ENCODE measurements around the gene PLB1.

Gene PLB1

GRCh38 chr2:28588292-28588670 lies 92.4 kb downstream of the PLB1 start:
- DNase-seq (ENCODE audit: low read depth in 1 of 2, low spot score in 1 of 2), result no peak
- TF ChIP-seq JUND (IDR thresholded peaks at IDR 0.05; ENCODE audit: low read depth), result no peak
- in situ Hi-C loops (cut with HindIII; ENCODE audit: low pct_unique_long_range_greater_than_20kb, low sequenced_read_pairs), result no loop called here

- no peak for DNase-seq (ENCODE audit: low read depth in 1 of 2, low spot score in 1 of 2)
- TF ChIP-seq JUND (IDR thresholded peaks at IDR 0.05; ENCODE audit: low read depth), result no peak
- in situ Hi-C loops (cut with HindIII; ENCODE audit: low pct_unique_long_range_greater_than_20kb, low sequenced_read_pairs), result no loop called here
These were observed 94.0 kb downstream of the PLB1 start for GRCh38 chr2:28589746-28590463.

DNA sequence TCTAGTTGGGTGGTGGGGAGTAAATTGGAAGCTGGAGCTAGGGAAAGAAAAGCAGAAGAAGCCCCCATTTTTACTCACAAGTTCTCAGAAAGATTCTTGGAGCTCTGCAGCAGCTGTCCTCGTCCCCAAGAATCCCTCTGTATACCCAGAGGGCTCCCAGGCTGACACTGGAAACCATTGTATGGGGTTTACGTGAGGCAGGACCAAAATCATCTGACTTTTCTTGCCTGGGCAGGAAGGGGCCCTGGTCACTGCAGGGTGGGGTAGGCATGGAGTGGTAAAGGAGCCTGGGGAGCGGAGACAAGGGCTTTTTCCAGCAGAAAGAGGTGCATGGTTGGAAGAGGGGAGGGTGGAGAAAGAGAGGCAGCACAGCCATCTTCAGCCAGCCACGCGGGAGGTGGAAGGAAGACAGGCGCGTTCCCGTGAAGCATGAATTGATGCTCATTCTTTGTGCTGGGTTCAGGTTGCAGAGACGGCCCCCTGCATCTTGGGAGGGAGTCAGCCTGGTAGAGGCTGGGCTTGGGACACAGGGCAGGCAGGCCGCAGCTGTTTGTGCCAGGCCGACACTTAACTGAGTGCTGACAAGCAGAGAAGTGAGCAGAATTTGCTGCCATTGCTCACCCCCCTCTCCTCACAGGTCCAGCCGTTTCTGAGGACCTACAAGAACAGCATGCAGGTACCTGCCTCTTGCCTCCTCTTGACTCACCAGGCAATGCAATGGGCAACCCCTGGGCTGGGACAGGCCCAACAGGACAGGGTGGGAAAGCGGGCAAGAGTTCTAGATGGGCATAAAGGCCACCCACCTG lies 94.8 kb downstream of the PLB1 start:
- TF ChIP-seq JUND (IDR thresholded peaks at IDR 0.05; ENCODE audit: low read depth), result no peak
- no peak for DNase-seq (ENCODE audit: low read depth in 1 of 2, low spot score in 1 of 2)
- in situ Hi-C loops (cut with HindIII; ENCODE audit: low pct_unique_long_range_greater_than_20kb, low sequenced_read_pairs), result no loop called here

DNA sequence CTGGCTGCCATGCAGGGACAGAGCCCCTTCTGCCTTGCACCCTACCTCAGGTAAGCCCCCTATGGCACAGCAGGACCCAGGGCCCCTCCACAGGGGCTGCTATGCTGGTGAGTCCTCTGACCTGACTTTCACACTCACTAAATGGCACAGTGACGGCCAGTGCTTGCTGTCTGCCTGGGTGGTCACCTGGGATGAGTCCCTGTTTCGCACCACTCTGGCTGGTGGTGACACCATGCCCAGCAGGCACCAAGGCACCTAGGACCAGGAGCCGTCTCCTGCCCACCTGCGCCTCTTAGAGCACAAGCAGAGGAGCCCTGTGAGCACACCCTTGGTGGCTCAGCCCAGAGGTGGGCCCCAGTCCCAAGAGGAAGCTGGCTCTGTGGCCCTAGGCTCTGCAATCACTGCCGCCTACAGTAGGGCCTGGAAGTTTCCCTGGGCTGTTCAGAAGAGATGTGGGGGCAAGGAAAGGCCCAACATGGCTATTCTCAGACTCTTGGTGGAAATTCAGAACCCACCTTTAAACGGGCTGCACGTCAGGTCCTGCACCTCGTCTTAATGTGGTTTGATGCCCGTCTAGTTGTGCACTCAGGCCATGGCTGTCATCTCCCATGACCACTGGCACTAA lies 96.0 kb downstream of the PLB1 start:
- in situ Hi-C loops (cut with HindIII; ENCODE audit: low pct_unique_long_range_greater_than_20kb, low sequenced_read_pairs), result no loop called here
- DNase-seq (ENCODE audit: low read depth in 1 of 2, low spot score in 1 of 2), result no peak
- no peak for TF ChIP-seq JUND (IDR thresholded peaks at IDR 0.05; ENCODE audit: low read depth)

DNA sequence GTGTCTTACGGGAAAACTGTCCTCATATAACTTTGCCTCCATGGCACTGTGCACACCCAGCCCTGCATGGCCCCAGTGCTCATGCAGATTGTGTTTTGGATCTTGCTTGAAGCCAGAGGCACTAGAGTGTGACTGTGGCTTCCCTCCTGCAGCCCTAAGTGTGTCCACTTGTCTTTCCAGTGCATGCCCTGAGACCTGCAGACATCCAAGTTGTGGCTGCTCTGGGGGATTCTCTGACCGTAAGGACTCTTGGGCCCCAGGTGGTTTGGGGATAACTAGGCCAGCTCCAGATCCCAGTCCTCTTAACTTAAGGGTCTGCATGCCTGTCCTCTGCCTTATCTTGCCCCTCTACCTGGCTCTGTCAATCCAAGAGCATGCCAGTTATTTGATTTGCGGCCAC lies 96.6 kb downstream of the PLB1 start:
- no peak for TF ChIP-seq JUND (IDR thresholded peaks at IDR 0.05; ENCODE audit: low read depth)
- DNase-seq (ENCODE audit: low read depth in 1 of 2, low spot score in 1 of 2), result no peak
- in situ Hi-C loops (cut with HindIII; ENCODE audit: low pct_unique_long_range_greater_than_20kb, low sequenced_read_pairs), result no loop called here

- TF ChIP-seq JUND (IDR thresholded peaks at IDR 0.05; ENCODE audit: low read depth), result no peak
- DNase-seq (ENCODE audit: low read depth in 1 of 2, low spot score in 1 of 2), result no peak
- in situ Hi-C loops (cut with HindIII; ENCODE audit: low pct_unique_long_range_greater_than_20kb, low sequenced_read_pairs), result no loop called here
These were observed 97.4 kb downstream of the PLB1 start for GRCh38 chr2:28593160-28593755.

GRCh38 chr2:28594000-28594331 lies 98.1 kb downstream of the PLB1 start:
- no peak for TF ChIP-seq JUND (IDR thresholded peaks at IDR 0.05; ENCODE audit: low read depth)
- DNase-seq (ENCODE audit: low read depth in 1 of 2, low spot score in 1 of 2), result no peak
- in situ Hi-C loops (cut with HindIII; ENCODE audit: low pct_unique_long_range_greater_than_20kb, low sequenced_read_pairs), result no loop called here

DNA sequence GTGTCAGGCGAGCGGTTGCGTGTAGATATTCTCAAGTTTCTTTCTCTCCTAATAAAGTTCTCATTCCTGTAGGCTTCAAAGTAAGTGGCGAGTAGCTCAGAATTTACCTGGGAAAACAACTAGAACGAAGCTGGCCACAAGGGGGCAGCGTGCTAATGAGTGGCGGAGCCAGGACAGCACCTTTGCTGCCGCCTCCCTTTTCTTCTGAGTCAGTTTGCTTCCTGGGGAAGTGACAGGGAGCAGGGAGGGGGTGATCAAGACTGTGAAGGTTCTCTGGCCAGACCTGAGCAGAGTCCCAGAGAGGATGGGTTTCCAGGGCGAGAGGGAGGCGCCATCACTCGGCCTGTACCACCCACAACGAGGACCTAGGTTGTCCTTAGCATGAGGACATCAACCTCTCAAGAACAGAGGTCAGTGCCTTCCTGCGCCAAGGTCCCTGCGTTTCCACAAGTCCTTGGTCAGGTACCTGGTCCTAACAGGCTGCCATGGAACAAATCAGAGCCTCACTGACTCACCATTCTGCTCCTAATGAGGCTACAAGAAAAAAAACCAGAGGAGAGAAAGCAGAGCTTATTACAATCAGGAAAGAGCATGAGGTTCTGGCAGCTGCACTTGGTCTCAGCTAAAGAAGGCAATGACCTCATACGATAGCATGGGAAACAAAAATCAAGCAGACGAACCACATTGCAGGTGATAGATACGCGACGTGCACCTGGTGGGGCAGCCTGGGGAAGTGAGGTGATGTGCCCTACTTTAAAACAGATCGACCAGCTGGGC lies 98.7 kb downstream of the PLB1 start:
- TF ChIP-seq JUND (IDR thresholded peaks at IDR 0.05; ENCODE audit: low read depth), result no peak
- DNase-seq (ENCODE audit: low read depth in 1 of 2, low spot score in 1 of 2), result peak; percentile 60 to 86
- in situ Hi-C loops (cut with HindIII; ENCODE audit: low pct_unique_long_range_greater_than_20kb, low sequenced_read_pairs), result no loop called here

DNA sequence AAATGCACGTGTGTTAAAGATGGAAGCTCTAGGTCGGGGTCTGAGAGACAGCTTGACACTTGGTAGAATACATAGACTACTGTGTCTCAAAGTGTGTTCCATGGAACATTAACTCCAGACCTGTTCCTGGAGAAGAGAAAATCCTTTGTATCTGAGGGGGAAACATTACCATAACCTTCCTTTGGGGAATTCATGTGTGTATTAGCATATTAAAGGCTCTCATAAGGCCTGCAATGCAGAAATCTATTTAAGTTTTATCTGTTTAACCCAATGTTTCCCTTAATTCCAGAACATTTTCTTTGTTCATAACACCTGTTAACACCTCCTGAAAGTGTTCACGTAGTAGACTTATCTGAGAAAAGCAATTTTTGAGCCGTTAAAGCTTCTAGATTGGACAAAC lies 99.5 kb downstream of the PLB1 start:
- DNase-seq (ENCODE audit: low read depth in 1 of 2, low spot score in 1 of 2), result no peak
- in situ Hi-C loops (cut with HindIII; ENCODE audit: low pct_unique_long_range_greater_than_20kb, low sequenced_read_pairs), result no loop called here
- TF ChIP-seq JUND (IDR thresholded peaks at IDR 0.05; ENCODE audit: low read depth), result no peak

- no peak for DNase-seq (ENCODE audit: low read depth in 1 of 2, low spot score in 1 of 2)
- TF ChIP-seq JUND (IDR thresholded peaks at IDR 0.05; ENCODE audit: low read depth), result no peak
- in situ Hi-C loops (cut with HindIII; ENCODE audit: low pct_unique_long_range_greater_than_20kb, low sequenced_read_pairs), result no loop called here
These were observed 102.6 kb downstream of the PLB1 start for GRCh38 chr2:28598484-28598883.

GRCh38 chr2:28600181-28600580 lies 104.3 kb downstream of the PLB1 start:
- in situ Hi-C loops (cut with HindIII; ENCODE audit: low pct_unique_long_range_greater_than_20kb, low sequenced_read_pairs), result no loop called here
- no peak for DNase-seq (ENCODE audit: low read depth in 1 of 2, low spot score in 1 of 2)
- TF ChIP-seq JUND (IDR thresholded peaks at IDR 0.05; ENCODE audit: low read depth), result no peak

DNA sequence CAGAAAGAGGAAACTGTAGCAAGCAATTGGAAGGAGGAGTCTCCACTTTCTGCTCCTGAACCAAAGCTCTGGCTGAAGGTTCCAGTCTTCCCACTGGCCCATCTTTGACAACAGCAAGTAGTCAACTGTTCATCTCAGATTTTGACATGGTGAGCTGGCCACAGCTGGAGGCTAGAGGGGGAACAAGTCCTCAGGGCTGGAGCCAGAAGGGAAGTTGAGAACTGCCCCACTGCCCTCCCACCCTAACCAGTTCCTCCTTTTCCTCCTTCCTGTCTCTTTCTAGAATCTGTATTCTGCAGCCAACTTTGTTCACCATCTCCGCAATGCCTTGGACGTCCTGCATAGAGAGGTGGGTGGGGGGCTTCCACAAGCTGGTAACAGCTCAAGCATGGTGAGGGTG lies 105.8 kb downstream of the PLB1 start:
- no peak for DNase-seq (ENCODE audit: low read depth in 1 of 2, low spot score in 1 of 2)
- in situ Hi-C loops (cut with HindIII; ENCODE audit: low pct_unique_long_range_greater_than_20kb, low sequenced_read_pairs), result no loop called here
- TF ChIP-seq JUND (IDR thresholded peaks at IDR 0.05; ENCODE audit: low read depth), result no peak
